HG02642 (cell line): ENCODE measurements around the gene SAMHD1.
A peak's percentile ranks its signal among the peaks of the same experiment; 100 is the strongest.
"Not testable (repeated sequence)": the region's sequence is repeated elsewhere in the genome, so short reads cannot be mapped to it uniquely, and the experiment has no call there.

Source experiments
- ATAC-seq: cut with Tn5 transposase; IDR thresholded peaks from one replicate; pipeline ENCODE4 v1.9.1; 2021; ENCODE audit warnings: mild to moderate bottlenecking; ENCODE audit not compliant: unreplicated experiment, poor library complexity

Gene SAMHD1

DNA sequence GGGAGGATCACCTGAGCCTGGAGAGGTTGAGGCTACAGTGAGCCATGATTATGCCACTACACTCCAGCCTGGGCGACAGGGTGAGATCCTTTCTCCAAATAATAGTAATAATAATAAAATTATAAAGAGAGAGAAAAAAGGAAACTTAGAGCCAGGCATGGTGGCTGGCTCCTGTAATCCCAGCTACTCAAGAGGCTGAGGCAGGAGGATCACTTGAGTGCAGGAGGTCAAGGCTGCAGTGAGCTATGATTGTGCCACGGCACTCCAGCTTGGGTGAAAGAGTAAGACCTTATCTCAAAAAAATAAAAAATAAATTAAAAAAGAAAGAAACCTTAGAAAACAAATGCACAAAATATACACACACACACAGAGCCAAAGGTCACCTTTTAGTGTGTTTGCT is 5.2 kb upstream of the SAMHD1 start:
- ATAC-seq = no peak

DNA sequence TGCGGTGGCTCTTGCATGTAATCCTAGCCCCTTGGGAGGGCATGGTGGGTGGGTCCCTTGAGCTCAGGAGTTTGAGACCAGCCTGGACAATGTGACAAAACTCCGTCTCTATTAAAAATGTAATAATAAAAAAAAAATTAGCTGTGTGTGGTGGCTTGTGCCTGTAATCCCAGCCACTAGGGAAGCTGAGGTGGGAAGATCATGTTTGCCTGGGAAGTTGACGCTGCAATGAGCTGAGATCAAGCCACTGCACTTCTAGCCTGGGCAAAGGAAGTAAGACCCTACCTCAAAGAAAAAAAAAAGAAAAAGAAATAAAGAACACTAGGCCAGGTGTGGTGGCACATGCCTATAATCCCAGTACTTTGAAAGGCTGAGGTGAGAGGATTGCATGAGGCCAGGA is 4.5 kb upstream of the SAMHD1 start:
- no peak for ATAC-seq

DNA sequence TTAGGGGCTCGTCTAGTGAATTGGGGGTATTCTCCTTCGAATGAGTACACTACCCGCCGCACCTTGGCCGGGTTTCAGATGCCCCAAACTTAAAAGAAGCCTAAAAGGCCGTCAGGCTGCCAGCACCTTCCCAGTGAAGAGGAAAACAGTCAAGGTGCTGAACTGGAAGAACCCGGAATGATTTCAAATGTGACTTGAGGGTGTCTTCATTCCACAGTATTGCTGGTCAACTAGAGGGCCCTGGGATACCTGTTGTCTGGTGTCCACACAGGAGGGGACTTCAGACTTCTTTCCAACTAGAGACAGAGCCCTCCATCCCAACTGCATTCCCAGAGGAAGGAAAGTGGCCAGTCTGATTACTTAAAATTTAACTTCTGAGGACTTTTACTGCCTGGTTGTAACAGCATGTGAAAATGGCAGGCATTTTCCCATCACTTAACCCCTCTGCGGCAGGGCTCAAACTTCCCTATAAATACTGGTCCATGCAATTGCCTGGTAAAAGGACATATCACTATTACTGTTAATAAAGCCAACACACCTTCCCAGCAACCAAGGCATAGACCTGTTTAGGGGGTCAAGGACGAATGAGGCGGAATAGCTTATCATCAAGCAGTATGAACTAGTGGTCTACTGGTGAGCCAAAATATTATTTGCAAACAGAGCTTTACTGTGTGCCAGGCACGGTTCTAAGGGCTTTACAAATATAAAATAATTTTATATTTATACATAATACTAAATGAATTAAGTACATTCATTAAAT is 651 bp upstream of the SAMHD1 start:
- ATAC-seq = no peak

DNA sequence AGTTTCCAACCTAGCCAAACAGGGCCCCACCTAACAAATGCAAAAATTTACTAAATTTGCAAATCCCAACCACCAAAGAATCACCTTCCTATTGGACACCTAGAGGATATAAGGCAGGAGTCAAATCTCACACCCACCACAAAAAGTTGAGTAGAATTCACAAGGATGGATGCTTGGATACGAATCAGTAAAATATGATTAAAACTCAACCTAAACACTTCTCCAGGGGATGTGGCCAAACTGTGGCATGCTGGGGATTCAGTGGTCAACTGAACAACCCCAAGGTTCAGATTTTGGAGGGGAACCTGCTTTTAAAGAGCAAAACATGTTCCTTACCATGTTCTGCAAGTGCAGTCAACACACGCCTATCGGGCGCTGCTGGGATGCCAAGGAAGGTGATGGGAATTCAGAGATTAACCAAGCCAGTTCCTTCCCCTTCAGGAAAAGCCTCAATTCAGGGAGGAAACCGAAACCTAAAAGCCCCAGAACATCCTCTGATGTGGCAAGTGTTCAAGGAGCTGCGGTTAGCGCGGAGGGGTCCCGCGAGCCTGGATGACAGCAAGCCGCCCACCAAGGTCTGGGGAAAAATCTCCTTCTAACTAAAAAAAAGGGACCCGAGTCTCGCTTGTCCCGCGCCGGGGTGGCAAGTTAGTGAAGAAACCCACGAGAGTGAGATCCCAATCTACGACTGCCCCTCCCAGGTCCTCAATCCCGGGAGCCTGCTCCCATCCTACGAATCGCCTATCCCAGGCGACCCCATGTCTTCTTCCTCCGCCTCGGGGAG is 902 bp downstream of the SAMHD1 start:
- ATAC-seq = peak; percentile 9

DNA sequence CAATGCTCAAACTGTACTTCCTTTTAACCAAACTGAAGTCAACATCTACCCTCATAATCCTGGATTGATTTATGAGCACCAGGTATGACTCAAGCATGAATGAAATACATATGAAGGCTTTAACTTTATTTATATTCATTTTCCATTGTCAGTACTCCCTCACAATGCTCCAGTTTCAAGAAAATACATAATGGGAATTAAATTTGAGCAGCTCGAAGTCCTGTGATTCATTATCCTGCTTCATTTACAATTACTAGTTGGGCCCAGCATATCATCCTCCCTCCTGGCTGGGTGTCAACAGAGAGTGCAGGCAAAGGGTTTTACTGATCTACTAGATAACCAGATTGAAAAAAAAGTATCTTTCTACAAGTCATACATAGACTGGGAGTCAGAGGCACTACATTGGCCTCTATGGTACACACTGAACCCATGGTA is 10.1 kb downstream of the SAMHD1 start:
- no peak for ATAC-seq

DNA sequence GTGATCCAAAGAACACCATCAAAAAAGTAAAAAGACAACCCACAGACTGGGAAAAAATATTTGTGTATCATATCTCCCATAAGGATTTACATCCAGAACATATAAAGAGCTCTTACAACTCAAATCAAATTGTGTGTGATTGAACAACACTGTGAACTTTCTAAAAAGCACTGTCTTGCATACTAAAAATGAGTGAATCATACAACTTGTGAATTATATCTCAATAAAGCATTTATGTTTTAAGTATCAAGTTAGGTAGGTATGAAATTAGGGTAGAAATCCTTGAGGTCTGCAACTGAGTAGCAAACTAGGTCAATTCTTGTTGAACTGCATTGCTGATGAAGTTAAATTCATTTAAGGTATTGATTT is 14.1 kb downstream of the SAMHD1 start:
- no peak for ATAC-seq

DNA sequence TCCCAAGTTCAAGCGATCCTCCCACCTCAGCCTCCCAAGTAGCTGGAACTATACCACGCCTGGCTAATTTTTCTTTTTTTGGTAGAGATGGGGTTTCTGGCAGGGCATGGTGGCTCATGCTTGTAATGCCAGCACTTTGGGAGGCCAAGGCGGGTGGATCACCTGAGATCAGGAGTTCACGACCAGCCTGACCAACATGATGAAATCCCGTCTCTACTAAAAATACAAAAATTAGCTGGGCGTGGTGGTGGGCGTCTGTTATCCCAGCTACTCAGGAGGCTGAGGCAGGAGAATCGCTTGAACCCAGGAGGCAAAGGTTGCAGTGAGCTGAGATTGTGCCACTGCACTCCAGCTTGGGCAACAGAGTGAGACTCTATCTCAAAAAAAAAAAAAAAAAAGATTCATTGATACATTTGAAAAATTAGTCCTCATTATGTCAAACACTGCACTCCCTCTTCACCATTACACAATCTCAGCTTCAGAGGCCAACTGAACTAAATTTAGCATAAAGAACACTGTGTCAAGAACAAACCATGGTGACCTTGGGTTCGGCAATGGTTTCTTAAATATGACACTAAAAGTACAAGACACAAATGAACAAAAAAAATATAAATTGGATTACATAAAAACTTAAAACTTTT is 14.6 kb downstream of the SAMHD1 start:
- ATAC-seq = not testable (repeated sequence)

DNA sequence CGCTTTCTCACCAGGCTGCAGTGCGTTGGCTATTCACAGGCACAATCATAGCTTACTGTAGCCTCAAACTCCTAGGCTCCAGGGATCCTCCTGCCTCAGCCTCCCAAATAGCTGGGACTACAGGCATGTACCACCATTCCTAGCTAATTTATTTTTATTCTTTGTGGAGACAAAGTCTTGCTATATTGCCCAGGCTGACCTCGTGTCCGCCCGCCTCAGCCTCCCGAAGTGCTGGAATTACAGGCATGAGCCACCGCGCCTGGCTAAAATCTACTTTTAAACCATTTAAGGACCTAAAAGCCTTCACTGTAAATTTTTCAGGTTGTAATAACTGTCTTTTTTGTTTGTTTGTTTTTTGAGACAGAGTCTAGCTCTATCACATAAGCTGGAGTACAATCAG is 15.2 kb downstream of the SAMHD1 start:
- ATAC-seq = no peak

DNA sequence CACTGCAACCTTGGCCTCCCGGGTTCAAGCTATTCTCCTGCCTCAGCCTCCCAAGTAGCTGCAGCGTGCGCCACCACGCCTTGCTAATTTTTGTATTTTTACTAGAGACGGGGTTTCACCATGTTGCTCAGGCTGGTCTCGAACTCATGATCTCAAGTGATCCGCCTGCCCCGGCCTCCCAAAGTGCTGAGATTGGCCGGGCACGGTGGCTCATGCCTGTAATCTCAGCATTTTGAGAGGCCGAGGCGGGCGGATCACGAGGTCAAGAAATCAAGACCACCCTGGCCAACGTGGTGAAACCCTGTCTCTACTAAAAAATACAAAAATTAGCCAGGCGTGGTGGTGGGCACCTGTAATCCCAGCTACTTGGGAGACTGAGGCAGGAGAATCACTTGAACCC is 17.9 kb downstream of the SAMHD1 start:
- ATAC-seq = not testable (repeated sequence)

DNA sequence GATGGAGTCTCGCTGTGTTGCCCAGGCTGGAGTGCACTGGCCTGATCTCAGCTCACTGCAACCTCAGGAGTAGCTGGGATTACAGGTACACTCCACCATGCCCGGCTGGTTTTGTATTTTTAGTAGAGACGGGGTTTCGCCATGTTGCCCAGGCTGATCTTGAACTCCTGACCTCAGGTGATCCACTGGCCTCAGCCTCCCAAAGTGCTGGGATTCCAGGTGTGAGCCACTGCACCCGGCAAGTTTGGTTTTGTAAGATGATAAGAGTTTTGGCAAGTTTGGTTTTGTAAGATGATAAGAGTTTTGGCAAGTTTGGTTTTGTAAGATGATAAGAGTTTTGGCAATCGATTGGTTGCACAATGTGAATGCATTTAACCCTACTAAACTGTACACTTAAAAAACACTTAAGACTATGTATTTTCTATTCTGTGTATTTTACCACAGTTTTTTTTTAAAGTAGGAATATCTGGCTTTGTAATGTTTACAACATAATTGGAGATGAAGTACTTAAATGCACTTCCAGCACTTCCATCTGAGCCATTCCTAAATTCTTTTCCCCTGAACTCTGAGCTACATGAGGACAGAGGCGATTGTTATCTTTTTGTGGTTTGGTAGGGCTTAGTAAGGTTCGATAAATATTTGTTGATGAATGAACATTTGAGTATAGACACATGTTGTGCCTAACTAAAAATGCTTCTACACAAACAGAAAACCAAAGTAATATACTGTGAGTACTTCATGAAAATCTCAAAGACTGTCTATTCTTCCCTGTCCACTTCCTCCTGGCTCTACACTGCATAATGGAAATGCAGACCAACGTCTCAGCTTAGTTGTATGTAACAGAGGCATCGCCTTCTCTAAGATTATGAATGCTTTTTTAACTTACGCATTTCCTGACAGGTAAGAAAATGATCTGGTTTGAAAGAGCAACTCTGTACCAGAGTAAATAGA is 18.8 kb downstream of the SAMHD1 start:
- ATAC-seq = no peak

DNA sequence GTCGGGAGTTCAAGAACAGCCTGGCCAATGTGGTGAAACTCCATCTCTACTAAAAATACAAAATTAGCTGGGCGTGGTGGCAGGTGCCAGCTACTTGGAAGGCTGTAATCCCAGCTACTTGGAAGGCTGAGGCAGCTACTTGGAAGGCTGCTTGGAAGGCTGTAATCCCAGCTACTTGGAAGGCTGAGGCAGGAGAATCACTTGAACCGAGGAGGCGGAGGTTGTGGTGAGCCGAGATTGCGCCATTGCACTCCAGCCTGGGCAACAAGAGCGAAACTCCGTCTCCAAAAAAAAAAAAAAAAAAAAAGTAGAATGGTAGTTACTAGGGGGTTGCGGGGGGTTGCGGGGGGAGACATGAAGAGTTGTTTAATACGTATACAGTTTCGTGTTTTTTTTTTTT is 19.4 kb downstream of the SAMHD1 start:
- ATAC-seq = not testable (repeated sequence)

DNA sequence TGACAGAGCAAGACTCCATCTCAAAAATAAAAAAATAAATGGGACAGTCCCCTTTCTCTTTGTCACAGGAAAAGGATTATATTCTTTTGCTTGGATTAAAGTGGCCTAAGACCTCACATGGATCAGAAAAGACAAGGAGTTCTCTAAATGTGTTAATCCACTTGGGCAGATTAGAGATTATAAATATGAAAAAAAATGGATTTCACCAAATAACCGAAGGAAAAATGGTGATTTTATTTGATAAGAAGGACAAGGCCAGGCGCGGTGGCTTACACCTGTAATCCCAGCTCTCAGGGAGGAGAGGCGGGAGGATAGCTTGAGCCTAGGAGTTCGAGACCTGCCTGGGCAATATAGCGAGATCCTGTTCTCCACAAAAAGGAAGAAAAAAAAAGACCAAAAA is 21.8 kb downstream of the SAMHD1 start:
- no peak for ATAC-seq

DNA sequence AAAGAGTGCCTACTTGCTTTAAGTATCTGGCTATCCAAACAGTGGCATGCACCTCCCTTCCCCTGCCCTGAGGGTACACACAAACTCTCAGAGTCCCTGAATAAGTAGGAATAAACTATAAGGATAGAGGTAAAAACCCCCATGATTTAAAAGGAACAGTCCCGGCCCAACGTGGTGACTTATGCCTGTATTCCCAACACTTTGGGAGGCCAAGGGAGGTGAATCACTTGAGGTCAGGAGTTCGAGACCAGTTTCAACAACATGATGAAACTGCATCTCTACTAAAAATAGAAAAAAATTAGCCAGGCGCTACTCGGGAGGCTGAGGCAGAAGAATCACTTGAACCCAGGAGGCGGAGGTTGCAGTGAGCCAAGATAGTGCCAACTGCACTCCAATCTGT is 22.2 kb downstream of the SAMHD1 start:
- no peak for ATAC-seq

DNA sequence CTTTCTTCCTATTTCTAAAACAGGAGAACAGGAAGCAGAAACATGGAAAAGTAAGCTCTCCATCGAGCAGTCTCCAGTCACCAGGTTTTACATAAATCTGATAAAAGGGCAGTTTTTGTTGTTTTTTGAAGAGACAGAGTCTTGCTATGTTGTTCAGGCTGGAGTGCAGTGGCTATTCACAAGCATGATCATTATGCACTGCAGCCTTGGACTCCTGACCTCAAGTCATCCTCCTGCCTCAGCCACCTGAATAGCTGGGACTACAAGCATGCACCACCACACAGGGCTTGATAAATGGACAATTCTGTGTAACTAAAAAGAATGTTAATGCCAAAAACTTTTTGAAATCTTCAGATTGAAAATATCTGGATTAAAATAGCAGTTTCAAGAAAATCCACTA is 23.8 kb downstream of the SAMHD1 start:
- ATAC-seq = no peak

DNA sequence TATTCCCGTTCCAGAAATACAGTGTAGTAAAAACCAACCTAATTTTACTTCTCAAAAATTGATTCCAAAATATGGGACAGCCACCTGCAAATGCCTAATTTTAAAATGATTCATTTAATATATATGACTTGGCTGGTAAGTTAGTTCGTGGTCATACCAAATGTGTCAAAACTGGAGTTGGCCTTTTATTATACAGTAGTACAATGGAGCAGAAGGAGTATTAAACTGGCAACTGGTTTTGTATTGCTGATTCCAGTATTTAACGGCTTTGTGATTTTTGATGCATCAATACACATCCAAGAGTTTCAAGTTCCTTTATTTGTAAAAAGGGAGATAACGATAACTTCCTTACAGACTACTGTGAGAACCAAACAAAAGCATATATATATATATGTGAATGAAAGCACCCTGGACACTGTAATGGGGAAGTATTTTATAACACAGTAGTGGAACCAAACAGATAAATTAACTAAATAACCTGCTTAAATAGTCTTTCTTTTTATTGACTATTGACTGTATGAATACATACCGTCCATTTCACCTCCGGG is 24.8 kb downstream of the SAMHD1 start:
- no peak for ATAC-seq

DNA sequence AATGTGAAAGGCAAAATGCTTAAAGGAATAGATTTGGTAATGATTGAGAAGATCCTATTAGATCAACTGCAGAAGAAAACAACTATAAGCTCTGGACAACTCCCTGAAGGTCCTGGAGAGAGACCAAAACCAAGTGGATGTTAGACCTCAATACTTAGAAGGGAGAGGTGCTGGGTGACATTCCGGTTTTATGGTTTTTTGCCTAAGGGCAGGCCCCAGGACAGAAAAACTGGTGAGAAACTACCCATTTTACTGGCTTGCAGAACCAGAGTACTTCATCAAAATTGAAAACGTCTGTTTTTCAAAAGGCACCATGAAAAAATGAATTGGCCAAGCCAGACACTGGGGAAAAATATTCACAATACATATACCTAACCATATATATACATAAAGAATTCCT is 26.3 kb downstream of the SAMHD1 start:
- no peak for ATAC-seq

DNA sequence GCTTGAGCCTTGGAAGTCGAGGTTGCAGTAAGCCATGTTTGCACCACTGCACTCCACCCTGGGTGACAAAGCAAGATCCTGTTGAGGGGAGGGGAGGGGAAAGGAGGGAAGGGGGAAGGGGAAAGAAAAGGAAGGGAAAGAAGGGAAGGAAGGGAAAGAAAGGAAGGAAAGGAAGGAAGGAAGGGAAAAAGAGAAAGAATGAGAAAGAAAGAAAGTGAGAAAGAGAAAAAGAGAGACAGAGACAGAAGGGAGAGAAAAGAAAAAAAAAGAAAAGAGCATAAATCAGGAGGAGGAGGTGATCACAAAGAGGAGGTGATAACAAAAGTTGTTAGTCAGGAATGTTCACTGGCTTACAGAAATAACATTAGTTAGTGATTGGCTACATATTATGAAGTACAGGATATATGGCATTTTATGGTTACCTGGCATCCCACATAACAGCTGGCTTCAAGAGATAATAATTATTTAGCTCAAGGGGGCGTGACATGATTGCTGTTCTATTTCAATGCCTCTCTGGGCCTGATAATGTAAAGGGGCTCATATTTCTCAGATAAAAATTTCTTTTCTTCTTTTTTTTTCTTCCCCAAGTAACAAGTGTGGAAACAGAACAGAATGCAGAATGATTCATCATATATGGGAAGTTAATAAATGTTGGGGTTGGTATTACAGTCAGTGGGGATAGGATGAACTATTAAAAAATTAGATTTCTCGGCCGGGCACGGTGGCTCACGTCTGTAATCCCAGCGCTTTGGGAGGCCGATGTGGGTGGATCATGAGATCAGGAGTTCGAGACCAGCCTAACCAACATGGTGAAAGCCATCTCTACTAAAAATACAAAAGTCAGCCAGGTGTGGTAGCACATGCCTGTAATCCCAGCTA is 27.1 kb downstream of the SAMHD1 start:
- no peak for ATAC-seq

DNA sequence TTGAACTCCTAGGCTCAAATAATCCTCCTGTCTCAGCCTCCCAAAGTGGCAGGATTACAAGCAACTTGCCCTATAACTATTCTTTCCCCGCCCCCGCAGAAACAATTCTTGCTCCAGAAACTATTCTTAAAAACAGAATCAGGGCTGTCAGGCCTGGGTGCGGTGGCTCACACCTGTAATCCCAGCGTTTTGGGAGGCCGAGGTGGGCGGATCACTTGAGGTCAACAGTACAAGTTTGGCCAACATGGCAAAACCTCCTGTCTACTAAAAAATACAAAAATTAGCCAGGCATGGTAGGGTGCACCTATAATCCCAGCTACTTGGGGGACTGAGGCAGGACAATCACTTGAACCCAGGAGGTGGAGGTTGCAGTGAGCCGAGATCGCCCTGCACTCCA is 31.2 kb downstream of the SAMHD1 start:
- no peak for ATAC-seq

DNA sequence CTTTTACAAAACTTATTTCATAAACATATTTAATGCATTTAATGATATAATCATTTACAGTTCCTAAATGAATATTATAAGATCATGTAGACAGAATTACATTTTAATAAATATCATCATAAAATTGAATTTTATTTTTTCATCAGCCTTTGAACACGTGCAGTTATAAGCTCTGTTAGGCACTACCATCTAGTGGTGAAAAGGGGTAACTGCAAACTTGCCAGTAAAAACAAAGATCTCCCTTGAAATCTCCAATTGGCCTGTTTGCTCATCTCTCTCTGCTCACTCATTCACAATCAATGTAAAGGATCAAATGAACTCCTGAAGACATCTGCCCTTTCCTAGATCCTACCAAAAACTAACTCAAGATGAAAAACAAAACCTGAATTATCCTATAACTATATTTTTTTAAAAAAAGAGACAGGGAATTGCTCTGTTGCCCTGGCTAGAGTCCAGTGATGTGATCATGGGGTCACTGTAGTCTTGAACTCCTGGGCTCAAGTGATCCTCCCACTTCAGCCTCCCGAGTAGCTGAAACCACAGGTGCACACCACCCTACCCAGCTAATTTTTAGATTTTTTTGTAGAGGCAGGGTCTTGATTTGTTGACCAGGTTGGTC is 31.7 kb downstream of the SAMHD1 start:
- ATAC-seq = no peak
